Kidney glomerular epithelial cell (primary cell): ENCODE results near the gene FBXO39.
"Not testable (repeated sequence)": the region's sequence is repeated elsewhere in the genome, so short reads cannot be mapped to it uniquely, and the experiment has no call there.

ENCODE experiments used
- DNase-seq: peaks from one replicate; lab custom pipeline; 2025; lab: John Stamatoyannopoulos, UW

Gene FBXO39

DNA sequence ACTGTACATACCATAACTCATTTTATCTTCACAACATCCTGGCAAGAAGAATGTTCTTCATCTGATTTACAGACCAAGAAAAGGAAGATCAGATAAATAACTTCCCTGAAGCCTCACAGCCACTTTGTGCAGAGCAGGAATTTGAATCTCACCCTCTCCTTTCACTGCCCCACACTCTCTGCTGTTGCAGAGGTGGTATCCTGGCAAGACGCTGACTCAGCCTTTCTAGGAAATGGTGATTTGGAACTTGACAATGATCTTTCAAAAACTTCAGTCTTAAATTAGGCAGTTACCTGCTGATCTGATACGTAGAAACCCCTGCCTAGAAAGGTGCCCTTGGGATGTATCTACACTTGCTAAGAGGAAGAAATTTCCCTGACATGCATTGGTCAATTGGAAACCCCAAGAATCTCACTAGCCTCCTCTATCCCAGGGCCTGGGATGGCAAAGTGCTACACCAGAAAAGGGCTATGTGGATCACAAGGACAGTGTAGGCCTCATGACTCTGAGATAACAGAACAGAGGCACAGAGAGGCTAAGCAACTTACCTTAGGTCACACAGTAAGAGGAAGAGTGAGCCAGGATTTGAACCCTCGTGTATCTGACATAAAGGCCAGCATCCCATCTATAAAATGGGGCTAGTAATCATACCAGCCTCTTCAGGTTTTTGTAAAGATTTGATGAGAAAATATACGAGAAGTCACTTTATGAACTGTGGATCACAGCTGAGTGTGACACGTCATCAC is 17.9 kb downstream of the FBXO39 start:
- no peak for DNase-seq

DNA sequence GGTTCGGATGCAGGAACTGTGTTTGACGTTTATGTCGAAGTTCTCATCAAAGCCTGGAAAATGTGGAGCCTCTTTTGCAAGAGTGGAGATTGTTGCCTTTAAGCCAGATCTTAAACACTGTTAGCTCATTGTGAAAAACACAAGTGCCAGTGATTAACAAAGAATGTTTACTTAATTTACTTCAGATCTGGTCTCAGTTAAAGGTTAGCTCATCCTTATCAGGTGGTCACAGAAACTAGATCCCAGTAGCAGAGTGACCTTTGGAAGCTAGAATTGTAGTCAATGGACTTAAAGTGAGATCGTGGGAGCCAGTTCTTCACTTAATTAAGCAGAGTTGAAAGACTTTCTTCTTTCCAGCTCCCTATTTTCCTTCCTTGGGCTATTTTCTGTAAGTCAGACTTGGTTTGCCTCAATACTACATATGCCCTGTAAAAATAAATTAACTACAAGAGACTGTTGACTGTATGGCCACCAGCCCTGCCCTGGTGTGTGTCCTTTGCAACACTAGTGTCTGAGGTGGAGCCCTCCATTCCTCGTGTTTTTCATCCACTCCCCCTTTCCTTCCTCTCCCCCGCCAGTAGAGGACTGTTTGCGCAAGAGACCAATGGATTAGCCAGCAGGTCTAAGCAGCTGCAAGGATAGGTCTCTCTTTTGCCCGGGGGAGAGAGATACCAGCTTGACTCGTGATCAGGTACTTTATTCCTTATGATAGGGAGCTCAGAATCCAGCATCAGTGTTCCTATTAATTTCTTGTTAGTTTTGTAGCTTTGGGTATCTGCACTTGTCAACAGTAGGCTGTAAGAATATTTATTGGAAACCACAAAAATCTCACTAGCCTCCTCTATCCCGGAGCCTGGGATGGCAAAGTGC is 20.2 kb downstream of the FBXO39 start:
- DNase-seq: no peak

DNA sequence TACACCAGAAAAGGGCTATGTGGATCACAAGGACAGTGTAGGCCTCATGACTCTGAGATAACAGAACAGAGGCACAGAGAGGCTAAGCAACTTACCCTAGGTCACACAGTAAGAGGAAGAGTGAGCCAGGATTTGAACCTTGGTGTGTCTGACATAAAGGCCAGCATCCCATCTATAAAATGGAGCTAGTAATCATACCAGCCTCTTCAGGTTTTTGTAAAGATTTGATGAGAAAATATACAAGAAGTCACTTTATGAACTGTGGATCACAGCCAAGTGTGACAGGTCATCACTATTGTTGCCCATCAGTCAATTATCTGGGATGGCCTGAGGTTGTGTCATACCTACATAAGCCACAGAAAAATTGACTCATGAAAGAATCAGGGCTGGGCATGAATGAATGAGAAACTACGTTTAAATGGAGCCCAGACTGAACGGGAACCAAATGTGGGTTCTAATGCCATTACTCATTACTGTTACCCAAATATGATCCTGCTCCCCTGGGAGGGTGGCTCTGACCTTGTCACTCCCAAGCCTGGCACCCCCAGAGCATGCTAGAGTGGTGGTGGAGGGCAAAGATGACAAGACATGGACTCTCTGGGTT is 21.0 kb downstream of the FBXO39 start:
- DNase-seq: no peak

DNA sequence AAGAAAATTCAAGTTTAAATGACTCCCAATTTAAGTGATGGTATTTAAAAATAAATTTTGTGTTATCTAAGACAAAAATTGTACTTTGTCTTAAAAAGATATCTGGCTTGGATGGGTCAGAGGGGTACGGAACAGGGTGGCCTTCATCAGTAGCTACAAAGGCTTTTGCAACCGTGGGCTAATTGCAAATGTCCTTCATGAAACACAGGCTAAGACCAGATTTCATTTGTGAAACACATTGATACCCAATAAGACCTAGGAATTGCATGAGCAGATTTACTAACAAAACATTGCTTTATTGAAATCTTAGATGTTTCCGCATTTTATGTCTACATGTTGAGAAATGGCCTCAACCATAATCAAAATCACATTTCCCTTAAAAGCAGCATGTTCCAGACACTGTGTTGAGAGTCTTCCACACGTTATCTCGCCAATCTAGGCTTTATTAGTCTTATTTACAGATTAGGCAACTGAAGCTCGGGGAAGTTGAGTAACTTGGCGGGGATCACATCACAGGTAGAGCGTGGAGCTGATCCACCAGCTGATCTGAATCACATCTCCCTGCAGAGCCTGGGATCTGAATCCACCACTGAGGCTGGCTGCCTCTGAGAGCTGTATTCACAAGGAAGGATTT is 21.8 kb downstream of the FBXO39 start:
- DNase-seq: no peak

DNA sequence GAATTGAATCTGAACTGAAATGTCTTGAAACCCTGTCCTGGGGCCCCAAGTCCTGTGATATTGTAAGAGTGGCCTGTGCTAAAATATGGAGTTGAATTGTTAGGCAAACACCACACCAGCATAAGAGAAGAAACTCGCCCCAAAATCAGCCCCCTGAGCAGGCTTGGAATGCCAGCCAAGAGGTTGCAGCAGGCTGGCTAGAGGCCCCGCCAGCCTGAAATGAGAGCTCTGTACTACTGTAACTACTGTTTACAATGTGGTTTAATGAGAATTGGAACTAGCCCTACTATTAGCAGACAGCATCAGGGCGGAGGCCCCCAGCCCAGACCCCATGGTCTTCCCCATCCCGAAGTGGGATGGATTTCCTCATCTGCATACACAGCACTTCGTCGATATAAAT is 23.7 kb downstream of the FBXO39 start:
- no peak for DNase-seq

DNA sequence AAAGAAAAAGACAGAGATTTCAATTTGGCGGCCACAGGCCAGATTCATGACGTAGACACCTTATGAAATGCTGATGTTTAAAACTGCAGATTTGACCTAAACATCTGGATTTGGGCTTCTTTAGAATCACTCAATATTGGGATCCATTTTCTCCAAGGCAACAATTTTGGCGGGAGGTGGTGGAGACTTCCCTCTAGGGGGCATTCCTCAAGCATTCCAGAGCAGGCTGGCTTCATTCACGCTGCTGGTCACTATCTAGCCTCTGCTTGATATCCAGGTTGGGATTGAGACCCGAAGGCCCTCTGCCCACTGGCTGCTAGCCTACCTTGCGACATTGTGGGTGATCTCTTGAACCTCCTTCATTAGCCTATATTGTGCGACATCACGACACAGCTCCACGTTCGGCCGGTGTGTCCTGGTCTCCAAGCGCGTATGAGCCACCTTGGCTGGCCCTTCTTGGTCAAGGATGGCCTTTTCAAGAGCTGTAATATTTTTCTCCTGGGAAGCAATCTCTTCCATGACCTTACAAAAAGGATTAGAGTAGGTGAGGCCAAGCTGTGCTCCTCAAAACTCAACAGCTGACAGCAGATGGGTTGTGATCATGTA is 24.5 kb downstream of the FBXO39 start:
- no peak for DNase-seq

DNA sequence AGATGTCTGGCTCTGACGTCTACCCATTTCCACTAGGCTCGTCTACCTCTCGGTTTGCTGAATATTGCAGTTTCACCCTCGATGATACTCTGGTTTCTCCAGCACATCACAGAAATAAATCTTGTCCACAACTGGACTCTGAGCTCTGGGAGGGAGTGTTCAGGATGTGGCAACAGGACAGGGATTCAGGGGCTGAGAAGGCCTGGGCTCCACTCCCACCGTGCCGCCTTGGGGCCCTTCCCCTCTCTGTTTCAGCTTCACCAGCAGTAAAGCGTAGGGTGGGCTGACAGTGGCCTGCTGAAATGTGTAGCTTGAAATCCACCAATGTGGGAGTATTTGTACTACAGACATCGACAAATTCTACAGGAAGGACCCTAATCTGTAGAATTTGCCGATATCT is 35.5 kb downstream of the FBXO39 start:
- DNase-seq: no peak

DNA sequence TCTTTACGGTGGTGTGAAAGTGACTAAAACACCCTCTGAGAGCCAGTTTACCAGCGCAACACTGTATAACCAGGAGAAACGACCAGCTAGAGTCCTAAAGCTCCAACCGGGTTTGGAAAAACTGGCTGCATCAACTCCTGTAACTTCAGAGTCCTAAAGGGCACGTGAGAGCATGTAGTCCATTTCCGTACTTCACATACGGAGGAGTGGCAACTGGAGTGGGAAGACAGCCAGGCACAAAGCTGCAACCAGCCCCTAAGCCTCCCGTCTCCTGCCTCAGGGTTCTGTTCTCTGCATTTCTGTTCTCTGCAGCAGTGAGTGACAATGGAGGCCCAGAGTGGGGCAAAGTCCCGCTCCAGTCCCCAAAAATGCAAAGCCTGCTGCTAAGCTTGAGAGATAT is 36.3 kb downstream of the FBXO39 start:
- no peak for DNase-seq

DNA sequence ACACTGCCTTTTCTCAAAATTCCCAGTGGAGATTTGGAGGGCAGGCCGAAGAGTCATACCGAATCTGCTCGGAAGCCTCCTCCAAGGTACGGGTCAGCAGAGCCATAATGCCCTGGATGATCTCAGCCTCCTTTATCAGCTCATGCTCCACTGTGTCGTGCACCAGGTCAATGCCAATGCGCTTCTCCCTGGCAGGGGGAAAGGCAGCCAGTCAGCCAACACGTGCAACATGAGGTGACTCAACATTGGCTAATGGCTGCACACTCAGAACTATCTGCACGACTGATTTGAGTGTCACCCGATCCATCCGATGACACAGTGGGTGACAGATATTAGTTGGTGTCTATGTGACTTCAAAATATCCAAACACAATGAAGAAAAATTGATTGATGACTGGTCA is 39.8 kb downstream of the FBXO39 start:
- no peak for DNase-seq

DNA sequence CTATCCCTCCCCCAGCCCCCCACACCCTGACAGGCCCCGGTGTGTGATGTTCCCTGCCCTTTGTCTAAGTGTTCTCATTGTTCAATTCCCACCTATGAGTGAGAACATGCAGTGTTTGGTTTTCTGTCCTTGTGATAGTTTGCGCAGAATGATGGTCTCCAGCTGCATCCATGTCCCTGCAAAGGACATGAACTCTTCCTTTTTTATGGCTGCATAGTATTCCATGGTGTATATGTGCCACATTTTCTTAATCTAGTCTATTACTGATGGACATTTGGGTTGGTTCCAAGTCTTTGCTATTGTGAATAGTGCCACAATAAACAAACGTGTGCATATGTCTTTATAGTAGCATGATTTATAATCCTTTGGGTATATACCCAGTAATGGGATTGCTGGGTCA is 40.4 kb downstream of the FBXO39 start:
- DNase-seq: not testable (repeated sequence)

DNA sequence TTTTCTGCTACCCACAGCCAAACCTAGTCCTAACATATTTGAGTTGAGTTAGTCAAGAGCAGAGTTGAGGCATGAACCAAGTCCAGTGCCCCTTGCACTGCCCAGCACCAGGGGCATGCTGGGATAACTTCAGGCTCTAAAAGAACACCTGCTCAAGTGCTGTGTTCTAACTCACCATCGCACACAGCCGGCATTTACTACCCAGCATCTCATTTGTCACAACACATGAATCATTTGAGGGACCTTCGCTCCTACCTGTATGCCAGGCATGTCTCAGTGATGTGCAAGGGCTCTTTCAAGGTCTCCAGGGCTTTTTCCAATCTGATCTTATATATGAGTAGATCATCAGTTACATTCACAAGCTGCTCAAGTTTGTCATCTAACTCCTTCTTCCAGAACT is 42.9 kb downstream of the FBXO39 start:
- DNase-seq: no peak

DNA sequence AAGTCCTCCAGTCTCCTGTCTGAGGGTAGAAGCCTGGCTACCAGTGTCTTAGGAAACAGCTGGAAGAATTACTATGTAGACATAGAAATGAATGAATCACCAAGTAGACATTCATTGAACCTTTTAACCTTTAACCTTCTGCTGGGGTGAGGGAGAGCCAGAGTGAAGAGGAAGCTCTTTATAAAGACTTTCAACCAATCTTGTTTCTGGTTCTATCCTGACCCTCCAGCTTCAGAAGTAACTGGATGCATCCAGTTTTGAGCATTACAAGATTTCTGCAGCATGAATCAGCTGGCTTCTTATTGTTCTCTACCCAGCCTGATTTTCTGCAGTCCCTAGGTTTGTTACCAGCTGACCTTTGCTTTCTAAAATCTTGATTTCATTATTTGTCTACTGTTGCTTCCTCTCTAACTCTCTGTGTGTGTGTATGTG is 47.0 kb downstream of the FBXO39 start:
- DNase-seq: peak; percentile 75

DNA sequence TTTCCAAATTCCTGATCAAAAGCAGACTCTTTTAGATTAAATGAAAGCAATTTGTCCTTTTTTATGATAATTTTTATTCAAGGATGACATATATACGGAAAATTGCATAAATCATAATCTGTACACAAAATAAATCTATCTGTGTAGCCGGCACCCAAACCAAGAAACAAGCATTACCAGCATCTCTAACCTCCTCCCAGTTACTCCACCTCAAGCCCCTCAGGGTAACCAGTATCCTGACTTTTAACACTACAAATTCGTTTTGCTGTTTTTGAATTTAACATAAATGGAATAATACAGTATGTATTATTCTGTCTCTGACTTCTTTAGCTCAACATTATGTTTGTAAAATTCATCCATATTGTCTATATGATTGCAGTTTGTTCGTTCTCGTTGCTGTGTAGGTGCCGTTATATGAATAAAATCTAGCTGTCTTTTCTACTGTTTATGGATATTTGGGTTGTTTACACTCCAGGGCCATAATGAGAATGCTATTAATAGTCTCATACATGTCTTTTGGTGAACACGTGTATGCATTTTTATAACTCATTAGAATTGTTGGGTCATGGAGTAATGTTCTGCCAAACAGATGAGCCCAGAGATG is 54.5 kb downstream of the FBXO39 start:
- no peak for DNase-seq

DNA sequence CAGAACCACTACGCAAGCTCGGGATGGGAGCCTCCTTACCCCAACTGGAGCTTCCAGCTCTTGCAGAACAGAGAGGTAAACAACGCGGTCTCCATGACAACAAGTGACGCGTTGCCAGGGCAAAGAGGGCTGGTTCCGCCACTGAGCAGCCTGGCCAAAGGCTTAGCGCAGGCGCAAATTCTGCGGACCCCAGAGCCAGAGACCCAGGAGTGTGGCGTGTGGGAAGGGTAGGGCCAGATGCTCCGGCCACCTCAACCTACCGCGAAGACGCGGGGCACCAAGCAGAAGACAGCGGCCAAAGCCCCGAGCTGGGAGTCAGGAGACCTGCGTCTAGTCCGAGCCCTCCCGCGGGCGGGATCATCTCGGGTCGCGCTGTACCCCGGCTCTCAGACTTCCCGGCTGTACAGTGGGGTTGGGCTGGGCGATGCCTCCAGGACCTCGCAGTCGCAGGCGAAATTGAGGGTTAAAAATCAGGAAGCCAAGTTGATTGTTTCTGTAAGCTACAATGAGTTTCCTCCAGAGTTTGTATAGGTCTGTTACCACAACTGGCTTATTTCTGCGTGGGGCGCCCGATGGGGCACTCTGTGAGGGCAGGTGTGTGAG is 55.7 kb downstream of the FBXO39 start, which contains the start of gene TEKT1:
Gene TEKT1 (minus strand): TSS at position 69 of the 603 bp plus-strand sequence. CDS start 1,353 bp downstream, outside the sequence.
- DNase-seq: peak; percentile 62
